Activated B cell treated with CpG ODN at 0.5 μM for 24 hours (primary cell): ENCODE results near the gene PRKACA. TPM values are rescaled to one million over a fixed set of nuclear protein-coding genes. Genes with fewer than 3 reads are reported as not detected.

Experiments
- ATAC-seq: fragments of 200-7000 bp; cut with Tn5 transposase; one replicate; pipeline ENCODE4 v1.10.0; 2021; ENCODE audit warnings: low read depth, mild to moderate bottlenecking, moderate library complexity
- CTCF ChIA-PET: fragments of 350-600 bp; sonication (Branson Sonifier 250); formaldehyde crosslinking; loops from one replicate; lab custom pipeline; 2021; ENCODE audit warnings: antibody characterized with exemption; lab: Charles Lee
- POLR2A ChIA-PET: fragments of 350-600 bp; sonication (Branson Sonifier 250); formaldehyde crosslinking; loops from one replicate; lab custom pipeline; 2021; ENCODE audit warnings: antibody characterized with exemption; lab: Charles Lee
- DNase-seq: peaks from one replicate; pipeline ENCODE4 v3.0.0; 2022
- H3K27ac Mint-ChIP-seq: one replicate; pipeline ENCODE4 v1.8.0; 2020; ENCODE audit warnings: mixed read lengths
- H3K27me3 Mint-ChIP-seq: one replicate; pipeline ENCODE4 v1.8.0; 2021; ENCODE audit warnings: mixed read lengths
- H3K36me3 Mint-ChIP-seq: one replicate; pipeline ENCODE4 v1.8.0; 2021; ENCODE audit warnings: low read depth, mixed read lengths
- H3K4me1 Mint-ChIP-seq: one replicate; pipeline ENCODE4 v1.8.0; 2021; ENCODE audit warnings: mixed read lengths
- H3K4me3 Mint-ChIP-seq: one replicate; pipeline ENCODE4 v1.8.0; 2020; ENCODE audit warnings: mild to moderate bottlenecking, mixed read lengths
- H3K9me3 Mint-ChIP-seq: one replicate; pipeline ENCODE4 v1.8.0; 2020; ENCODE audit warnings: mixed read lengths
- intact Hi-C: fragments of 100-400 bp; cut with micrococcal nuclease; formaldehyde crosslinking; loops from one replicate; pipeline ENCODE4 v1.15.1; 2024
- total RNA-seq: library from RNA; stranded (reverse); gene quantifications from 2 replicates; pipeline ENCODE4 v1.2.3, GENCODE V29; 2022
- TF ChIP-seq, protein P1 (sequence below): fragments of 200-600 bp; IDR thresholded peaks from one replicate; pipeline ENCODE4 v1.8.0; 2022; ENCODE audit warnings: antibody characterized with exemption, mild to moderate bottlenecking

PRKACA gene
- total RNA-seq, 1 donor from 2014 or later, result 43.7 TPM

- peak overlapping the region; percentile 94 for H3K4me3 Mint-ChIP-seq
- peaks cover 6% of the 10 kb centered on the region for H3K36me3 Mint-ChIP-seq
- H3K4me1 Mint-ChIP-seq, result peaks cover 17% of the 10 kb centered on the region
- H3K27me3 Mint-ChIP-seq, result no peaks in the 10 kb centered on the region
- DNase-seq, result no peak
- intact Hi-C loops, result loop anchor here (1.0 to 2.0 kb wide), 5 partner anchors 8 to 931 kb away; partner anchors contain the start of genes ASF1B, C19orf53, IER2 and RFX1
- TF ChIP-seq, protein P1, sequence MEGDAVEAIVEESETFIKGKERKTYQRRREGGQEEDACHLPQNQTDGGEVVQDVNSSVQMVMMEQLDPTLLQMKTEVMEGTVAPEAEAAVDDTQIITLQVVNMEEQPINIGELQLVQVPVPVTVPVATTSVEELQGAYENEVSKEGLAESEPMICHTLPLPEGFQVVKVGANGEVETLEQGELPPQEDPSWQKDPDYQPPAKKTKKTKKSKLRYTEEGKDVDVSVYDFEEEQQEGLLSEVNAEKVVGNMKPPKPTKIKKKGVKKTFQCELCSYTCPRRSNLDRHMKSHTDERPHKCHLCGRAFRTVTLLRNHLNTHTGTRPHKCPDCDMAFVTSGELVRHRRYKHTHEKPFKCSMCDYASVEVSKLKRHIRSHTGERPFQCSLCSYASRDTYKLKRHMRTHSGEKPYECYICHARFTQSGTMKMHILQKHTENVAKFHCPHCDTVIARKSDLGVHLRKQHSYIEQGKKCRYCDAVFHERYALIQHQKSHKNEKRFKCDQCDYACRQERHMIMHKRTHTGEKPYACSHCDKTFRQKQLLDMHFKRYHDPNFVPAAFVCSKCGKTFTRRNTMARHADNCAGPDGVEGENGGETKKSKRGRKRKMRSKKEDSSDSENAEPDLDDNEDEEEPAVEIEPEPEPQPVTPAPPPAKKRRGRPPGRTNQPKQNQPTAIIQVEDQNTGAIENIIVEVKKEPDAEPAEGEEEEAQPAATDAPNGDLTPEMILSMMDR, result no peak
- ChIA-PET POLR2A (interaction anchor here (0.6 to 2.7 kb wide), 12 partner anchors 8 to 1141 kb away, joined by 3 to 15 read pairs (median 6); partner anchors contain the start of genes ASF1B, IL27RA, MISP3 and PRKACA), CTCF (interaction anchor here (0.8 to 1.3 kb wide), 5 partner anchors 8 to 176 kb away, joined by 3 to 4 read pairs (median 4); partner anchors contain the start of genes ASF1B, BRME1 and CC2D1A)
- peak overlapping the region; percentile 95 for H3K27ac Mint-ChIP-seq
- H3K9me3 Mint-ChIP-seq, result no peaks in the 10 kb centered on the region
- no peak for ATAC-seq
Observed at GRCh38 chr19:14081797-14082674, 35.5 kb downstream of the PRKACA start.

- Mint-ChIP-seq H3K4me1 (peaks cover 17% of the 10 kb centered on the region), H3K36me3 (peaks cover 5% of the 10 kb centered on the region), H3K9me3 (no peaks in the 10 kb centered on the region), H3K27ac (peak overlapping the region; percentile 95), H3K4me3 (peak overlapping the region; percentile 94), H3K27me3 (no peaks in the 10 kb centered on the region)
- TF ChIP-seq, protein P1, result no peak
- intact Hi-C loops, result loop anchor here (1.0 to 2.0 kb wide), 5 partner anchors 9 to 930 kb away; partner anchors contain the start of genes ASF1B, C19orf53, IER2 and RFX1
- ChIA-PET CTCF (interaction anchor here (0.8 to 1.3 kb wide), 3 partner anchors 9 to 175 kb away, joined by 3 to 4 read pairs (median 3); partner anchors contain the start of genes ASF1B, BRME1 and CC2D1A), POLR2A (interaction anchor here (0.6 to 2.7 kb wide), 15 partner anchors 8 to 1140 kb away, joined by 3 to 15 read pairs (median 5); partner anchors contain the start of genes ASF1B, DCAF15, IL27RA and MISP3)
- peak; percentile 98 for DNase-seq
- ATAC-seq, result peak; percentile 91
Observed at GRCh38 chr19:14080887-14081796, 36.4 kb downstream of the PRKACA start.

GRCh38 chr19:14078411-14078810, 39.2 kb downstream of the PRKACA start:
- CTCF ChIA-PET, result no interaction called here

More at GRCh38 chr19:14078411-14078810, 39.2 kb downstream of the PRKACA start:
- peak overlapping the region; percentile 2 for H3K4me3 Mint-ChIP-seq
- H3K4me1 Mint-ChIP-seq, result peaks cover 34% of the 10 kb centered on the region
- H3K27me3 Mint-ChIP-seq, result no peaks in the 10 kb centered on the region
- POLR2A ChIA-PET, result interaction anchor here (0.7 kb wide), 1 partner anchor 297 kb away, joined by 7 read pairs; no protein-coding TSS in a partner anchor
- no peak overlapping the region for H3K27ac Mint-ChIP-seq
- intact Hi-C loops, result loop anchor here (10.0 kb wide), 1 partner anchor 396 kb away; the partner anchor contains the start of gene PTGER1
- TF ChIP-seq, protein P1, result no peak
- ATAC-seq (no peak), DNase-seq (no peak)
- H3K36me3 Mint-ChIP-seq, result peaks cover 5% of the 10 kb centered on the region
- H3K9me3 Mint-ChIP-seq, result no peaks in the 10 kb centered on the region
